ENCODE data around the gene RBSN.

RBSN gene

GRCh38 chr3:15083252-15083651 is 15.7 kb downstream of the RBSN start:
- POLR2A ChIA-PET: no interaction called here
- CTCF ChIA-PET: no interaction called here
- no peak for DNase-seq (ENCODE audit: extremely low spot score)
- TF ChIP-seq SUZ12 (IDR thresholded peaks at IDR 0.05) (no peak), PKNOX1 (IDR thresholded peaks at IDR 0.05) (no peak), LEF1 (IDR thresholded peaks at IDR 0.05; ENCODE audit: borderline replicate concordance) (no peak), ELF4 (IDR thresholded peaks at IDR 0.05) (no peak), FOXA1 (IDR thresholded peaks at IDR 0.05) (no peak), L3MBTL2 (conservative IDR thresholded peaks at IDR 0.05) (no peak), ARNT (IDR thresholded peaks at IDR 0.05) (no peak), CTBP1 (IDR thresholded peaks at IDR 0.05; ENCODE audit: borderline replicate concordance) (no peak)

- no peak for DNase-seq (ENCODE audit: extremely low spot score)
- TF ChIP-seq FOXA1 (IDR thresholded peaks at IDR 0.05): no peak
- TF ChIP-seq ELF4 (IDR thresholded peaks at IDR 0.05): no peak
- no peak for TF ChIP-seq LEF1 (IDR thresholded peaks at IDR 0.05; ENCODE audit: borderline replicate concordance)
- no peak for TF ChIP-seq ZNF384 (IDR thresholded peaks at IDR 0.05)
- TF ChIP-seq FOXK2 (IDR thresholded peaks at IDR 0.05): no peak
- CTCF ChIA-PET: no interaction called here
- POLR2A ChIA-PET: interaction anchor here (0.9 kb wide), 1 partner anchor 17 kb away, joined by 4 read pairs; the partner anchor contains the start of gene MRPS25
Observed at GRCh38 chr3:15081960-15082664, 16.8 kb downstream of the RBSN start.

GRCh38 chr3:15079091-15079490 is 19.9 kb downstream of the RBSN start:
- CTCF ChIA-PET: no interaction called here

GRCh38 chr3:15074500-15074899 is 24.4 kb downstream of the RBSN start:
- POLR2A ChIA-PET: interaction anchor here (1.2 kb wide), 1 partner anchor 9 kb away, joined by 3 read pairs; the partner anchor contains the start of gene MRPS25
- CTCF ChIA-PET: no interaction called here
- TF ChIP-seq ZNF384 (IDR thresholded peaks at IDR 0.05) (no peak), FOXA1 (IDR thresholded peaks at IDR 0.05) (no peak), LEF1 (IDR thresholded peaks at IDR 0.05; ENCODE audit: borderline replicate concordance) (no peak), FOXM1 (IDR thresholded peaks at IDR 0.05; ENCODE audit: borderline replicate concordance) (no peak), ARNT (IDR thresholded peaks at IDR 0.05) (no peak), BHLHE40 (IDR thresholded peaks at IDR 0.05; ENCODE audit: borderline replicate concordance) (no peak), ELF4 (IDR thresholded peaks at IDR 0.05) (no peak), FOXK2 (IDR thresholded peaks at IDR 0.05) (no peak), SUZ12 (IDR thresholded peaks at IDR 0.05) (no peak), TARDBP (IDR thresholded peaks at IDR 0.05) (no peak), CTBP1 (IDR thresholded peaks at IDR 0.05; ENCODE audit: borderline replicate concordance) (no peak)
- DNase-seq (ENCODE audit: extremely low spot score): no peak

More at GRCh38 chr3:15079091-15079490, 19.9 kb downstream of the RBSN start:
- no peak for DNase-seq (ENCODE audit: extremely low spot score)
- no peak for TF ChIP-seq SP1 (IDR thresholded peaks at IDR 0.05)
- TF ChIP-seq ELF4 (IDR thresholded peaks at IDR 0.05): no peak
- no peak for TF ChIP-seq CTBP1 (IDR thresholded peaks at IDR 0.05; ENCODE audit: borderline replicate concordance)
- no peak for TF ChIP-seq ZNF384 (IDR thresholded peaks at IDR 0.05)
- TF ChIP-seq HDGF (IDR thresholded peaks at IDR 0.05; ENCODE audit: borderline replicate concordance): no peak
- TF ChIP-seq SUZ12 (IDR thresholded peaks at IDR 0.05): no peak
- no peak for TF ChIP-seq NFRKB (IDR thresholded peaks at IDR 0.05)
- TF ChIP-seq PKNOX1 (IDR thresholded peaks at IDR 0.05): no peak
- TF ChIP-seq FOXK2 (IDR thresholded peaks at IDR 0.05): no peak
- TF ChIP-seq FOXM1 (IDR thresholded peaks at IDR 0.05; ENCODE audit: borderline replicate concordance): no peak
- TF ChIP-seq FOXA1 (IDR thresholded peaks at IDR 0.05): no peak
- no peak for TF ChIP-seq LEF1 (IDR thresholded peaks at IDR 0.05; ENCODE audit: borderline replicate concordance)
- POLR2A ChIA-PET: no interaction called here

- TF ChIP-seq HDGF (IDR thresholded peaks at IDR 0.05; ENCODE audit: borderline replicate concordance) (no peak), PKNOX1 (IDR thresholded peaks at IDR 0.05) (no peak), FOXM1 (IDR thresholded peaks at IDR 0.05; ENCODE audit: borderline replicate concordance) (no peak), NFRKB (IDR thresholded peaks at IDR 0.05) (no peak), ARNT (IDR thresholded peaks at IDR 0.05) (no peak), FOXA1 (IDR thresholded peaks at IDR 0.05) (no peak), SP1 (IDR thresholded peaks at IDR 0.05) (no peak), L3MBTL2 (conservative IDR thresholded peaks at IDR 0.05) (no peak), TARDBP (IDR thresholded peaks at IDR 0.05) (no peak), ZNF384 (IDR thresholded peaks at IDR 0.05) (no peak), FOXK2 (IDR thresholded peaks at IDR 0.05) (no peak), LEF1 (IDR thresholded peaks at IDR 0.05; ENCODE audit: borderline replicate concordance) (no peak), ELF4 (IDR thresholded peaks at IDR 0.05) (no peak), BHLHE40 (IDR thresholded peaks at IDR 0.05; ENCODE audit: borderline replicate concordance) (no peak), CTBP1 (IDR thresholded peaks at IDR 0.05; ENCODE audit: borderline replicate concordance) (no peak), SUZ12 (IDR thresholded peaks at IDR 0.05) (no peak)
- ChIA-PET CTCF (interaction anchor here (0.6 kb wide), 1 partner anchor 801 kb away, joined by 6 read pairs; no protein-coding TSS in a partner anchor), POLR2A (no interaction called here)
- no peak for DNase-seq (ENCODE audit: extremely low spot score)
Observed at GRCh38 chr3:15071699-15072098, 27.2 kb downstream of the RBSN start.

- no peak for TF ChIP-seq SP1 (IDR thresholded peaks at IDR 0.05)
- no peak for DNase-seq (ENCODE audit: extremely low spot score)
- POLR2A ChIA-PET: interaction anchor here (0.8 kb wide), 1 partner anchor 9 kb away, joined by 3 read pairs; no protein-coding TSS in a partner anchor
- CTCF ChIA-PET: interaction anchor here (0.6 to 1.5 kb wide), 2 partner anchors 18 to 38 kb away, joined by 4 read pairs; no protein-coding TSS in a partner anchor
Observed at GRCh38 chr3:15069441-15069840, 29.5 kb downstream of the RBSN start.
